Esophagus squamous epithelium (tissue), 5 donors: ENCODE data around the gene CLEC9A. TPM values are rescaled to one million over a fixed set of nuclear protein-coding genes. Genes with fewer than 3 reads are reported as not detected.
A peak's percentile ranks its signal among the peaks of the same experiment; 100 is the strongest.

Source experiments
- DNase-seq: peaks from one replicate; lab custom pipeline; 2025; lab: John Stamatoyannopoulos, UW
- H3K27ac ChIP-seq, 4 donors: fragments of 200-600 bp; sonication (generic); one replicate each; pipeline ENCODE4 v1.5.1; 2016 to 2019; ENCODE audit warnings: mild to moderate bottlenecking in 1 of 4
- H3K27me3 ChIP-seq, 4 donors: fragments of 200-600 bp; sonication (generic); 1 replicate in 3 of 4; 2 replicates in 1 of 4; pipeline versions ENCODE4 v1.5.1 to v1.6.0; 2017 to 2021; ENCODE audit warnings: antibody characterized with exemption in 1 of 4
- H3K36me3 ChIP-seq, 3 donors: fragments of 200-600 bp; sonication (generic); one replicate each; pipeline ENCODE4 v1.5.1; 2016 to 2019
- H3K4me1 ChIP-seq, 3 donors: fragments of 200-600 bp; sonication (generic); one replicate each; pipeline ENCODE4 v1.5.1; 2017 to 2019
- H3K4me3 ChIP-seq, 4 donors: fragments of 200-600 bp; sonication (generic); 1 replicate in 3 of 4; 2 replicates in 1 of 4; pipeline ENCODE4 v1.5.1; 2016 to 2019; ENCODE audit warnings: mild to moderate bottlenecking in 2 of 4, moderate library complexity in 1 of 4
- H3K9me3 ChIP-seq, 3 donors: fragments of 200-600 bp; sonication (generic); one replicate each; pipeline ENCODE4 v1.5.1; 2016 to 2019
- POLR2A ChIP-seq, 4 donors: fragments of 450-650 bp; IDR thresholded peaks; one replicate each; pipeline ENCODE4 v1.6.1; 2017; ENCODE audit warnings: antibody characterized with exemption in 4 of 4, mild to moderate bottlenecking in 4 of 4, moderate library complexity in 3 of 4
- WGBS, 2 donors: methylation state at CpG; one replicate each; pipeline ENCODE4 v1.1.5; 2018; 5-methylcytosine and 5-hydroxymethylcytosine counted together
- intact Hi-C: fragments of 100-400 bp; cut with DNase I; formaldehyde crosslinking; loops from one replicate; pipeline ENCODE4 v1.15.0; 2022
- total RNA-seq, 4 donors: library from RNA; depleted of rRNA; stranded (reverse); fragments of >200 nt; gene quantifications; one replicate each; pipeline ENCODE4 v1.1.0, GENCODE V29; 2016
- TF ChIP-seq, protein P1 (sequence below), 6 experiments: fragments of 450-650 bp in 4 of 6; fragments of 200-600 bp in 2 of 6; sonication (generic) in 2 of 6; IDR thresholded peaks; one replicate each; pipeline ENCODE4 v1.5.1; 2016 to 2019; ENCODE audit warnings: antibody characterized with exemption in 6 of 6, mild to moderate bottlenecking in 4 of 6, moderate library complexity in 4 of 6
- donor health status: DM: yes; HTN: yes; CAD: no.

Gene CLEC9A
- total RNA-seq, 4 donors from 2014 or later = not detected

DNA sequence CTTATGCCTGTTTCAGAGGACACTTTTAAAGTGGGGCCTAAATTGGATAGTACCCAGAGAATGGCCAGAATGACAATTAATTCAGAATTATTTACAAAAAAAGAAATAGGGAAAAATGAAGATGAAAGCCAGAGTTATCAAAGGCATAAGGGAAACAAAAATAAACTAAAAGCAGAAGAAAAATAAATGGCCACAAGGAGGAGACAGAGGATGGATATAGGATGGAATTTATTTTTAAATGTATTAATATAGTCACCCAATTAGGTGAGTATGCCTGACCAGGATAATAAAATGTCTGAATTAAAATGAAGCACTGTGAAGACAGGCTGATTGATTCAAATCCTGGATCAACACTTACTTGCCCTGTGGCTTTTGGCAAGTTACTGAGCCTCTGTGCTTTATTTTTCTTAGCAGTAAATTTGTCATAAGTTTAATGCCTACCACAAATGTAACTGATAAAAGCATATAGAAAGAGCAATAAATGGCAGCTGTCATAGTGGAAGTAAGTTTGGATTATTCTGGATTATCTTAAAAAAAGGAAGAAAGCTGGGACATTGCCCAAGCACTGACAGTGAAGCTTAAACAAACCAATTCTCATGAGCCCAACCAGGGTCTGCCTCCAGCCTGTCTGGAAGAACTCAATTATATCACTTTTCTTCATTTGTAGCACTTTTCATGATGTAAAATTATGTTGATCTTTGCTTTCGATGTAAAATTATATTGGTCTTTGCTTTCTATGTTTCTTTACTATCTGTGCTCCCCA, 3.5 kb downstream of the CLEC9A start:
- Histone ChIP-seq H3K36me3 (no peaks in the 10 kb centered on the region), H3K27ac (no peak overlapping the region), H3K4me1 (peaks cover 0 to 6% (median 0%) of the 10 kb centered on the region in 3 donors), H3K27me3 (peaks cover 0 to 10% (median 0%) of the 10 kb centered on the region in 4 donors), H3K4me3 (no peak overlapping the region), H3K9me3 (no peaks in the 10 kb centered on the region)
- TF ChIP-seq POLR2A (IDR thresholded peaks at IDR 0.05) = no peak
- TF ChIP-seq, protein P1, sequence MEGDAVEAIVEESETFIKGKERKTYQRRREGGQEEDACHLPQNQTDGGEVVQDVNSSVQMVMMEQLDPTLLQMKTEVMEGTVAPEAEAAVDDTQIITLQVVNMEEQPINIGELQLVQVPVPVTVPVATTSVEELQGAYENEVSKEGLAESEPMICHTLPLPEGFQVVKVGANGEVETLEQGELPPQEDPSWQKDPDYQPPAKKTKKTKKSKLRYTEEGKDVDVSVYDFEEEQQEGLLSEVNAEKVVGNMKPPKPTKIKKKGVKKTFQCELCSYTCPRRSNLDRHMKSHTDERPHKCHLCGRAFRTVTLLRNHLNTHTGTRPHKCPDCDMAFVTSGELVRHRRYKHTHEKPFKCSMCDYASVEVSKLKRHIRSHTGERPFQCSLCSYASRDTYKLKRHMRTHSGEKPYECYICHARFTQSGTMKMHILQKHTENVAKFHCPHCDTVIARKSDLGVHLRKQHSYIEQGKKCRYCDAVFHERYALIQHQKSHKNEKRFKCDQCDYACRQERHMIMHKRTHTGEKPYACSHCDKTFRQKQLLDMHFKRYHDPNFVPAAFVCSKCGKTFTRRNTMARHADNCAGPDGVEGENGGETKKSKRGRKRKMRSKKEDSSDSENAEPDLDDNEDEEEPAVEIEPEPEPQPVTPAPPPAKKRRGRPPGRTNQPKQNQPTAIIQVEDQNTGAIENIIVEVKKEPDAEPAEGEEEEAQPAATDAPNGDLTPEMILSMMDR (IDR thresholded peaks at IDR 0.05) = peak in 4 of 6 experiments; percentile 58 to 76 (median 64)
- intact Hi-C loops = loop anchor here (5.0 kb wide), 1 partner anchor 103 kb away; no protein-coding TSS in a partner anchor
- no peak for DNase-seq
- 59 to 65% methylated on average over 1 of the region's 1 CpG for WGBS, 2 donors

DNA sequence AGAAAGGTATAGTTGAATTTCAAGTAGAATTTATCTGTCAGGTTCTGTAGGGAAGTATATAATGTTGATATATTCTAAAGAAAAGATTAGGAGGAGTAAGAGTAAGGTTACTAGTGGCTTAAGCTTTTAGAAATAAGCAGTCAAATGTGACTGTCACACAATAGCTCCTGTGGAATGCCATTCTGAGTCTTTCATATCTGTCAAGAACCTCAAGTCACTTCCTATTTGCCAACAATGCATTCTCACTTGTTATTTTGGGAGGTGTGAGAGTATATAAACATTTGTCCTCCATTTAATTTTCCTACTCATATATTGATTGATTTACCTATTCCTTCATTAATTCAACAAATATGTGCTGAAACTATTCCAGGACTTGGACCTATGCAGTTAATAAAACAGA, 11.7 kb downstream of the CLEC9A start:
- intact Hi-C loops = no loop called here
- Histone ChIP-seq H3K27me3 (no peaks in the 10 kb centered on the region), H3K36me3 (no peaks in the 10 kb centered on the region), H3K27ac (no peak overlapping the region), H3K4me1 (no peaks in the 10 kb centered on the region), H3K4me3 (no peak overlapping the region), H3K9me3 (no peaks in the 10 kb centered on the region)
- TF ChIP-seq, protein P1 (IDR thresholded peaks at IDR 0.05) = no peak
- TF ChIP-seq POLR2A (IDR thresholded peaks at IDR 0.05) = no peak
- no peak for DNase-seq

DNA sequence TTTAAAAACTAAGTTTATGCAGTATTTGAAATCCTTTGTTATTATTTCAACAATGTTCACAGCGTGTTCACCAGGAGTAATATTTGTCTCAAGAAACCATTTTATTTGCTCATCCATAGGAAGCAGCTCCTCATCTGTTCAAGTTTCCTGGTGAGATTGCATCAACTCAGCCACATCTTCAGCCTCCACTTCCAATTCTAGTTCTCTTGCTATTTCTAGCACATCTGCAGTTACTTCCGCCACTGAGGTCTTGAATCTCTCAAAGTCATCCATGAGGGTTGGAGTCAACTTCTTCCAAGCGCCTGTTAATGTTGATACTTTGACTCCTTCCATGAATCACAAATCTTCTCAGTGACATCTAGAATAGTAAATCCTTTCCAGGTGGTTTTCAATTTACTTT, 18.0 kb downstream of the CLEC9A start:
- Histone ChIP-seq H3K27me3 (no peaks in the 10 kb centered on the region), H3K4me1 (no peaks in the 10 kb centered on the region), H3K27ac (no peak overlapping the region), H3K4me3 (no peak overlapping the region), H3K9me3 (peaks cover 0 to 3% (median 0%) of the 10 kb centered on the region in 3 donors), H3K36me3 (no peaks in the 10 kb centered on the region)
- intact Hi-C loops = no loop called here
- WGBS, 2 donors = 69 to 74% methylated on average over 3 of the region's 3 CpGs
- no peak for TF ChIP-seq POLR2A (IDR thresholded peaks at IDR 0.05)
- TF ChIP-seq, protein P1 (IDR thresholded peaks at IDR 0.05) = no peak
- DNase-seq = no peak

DNA sequence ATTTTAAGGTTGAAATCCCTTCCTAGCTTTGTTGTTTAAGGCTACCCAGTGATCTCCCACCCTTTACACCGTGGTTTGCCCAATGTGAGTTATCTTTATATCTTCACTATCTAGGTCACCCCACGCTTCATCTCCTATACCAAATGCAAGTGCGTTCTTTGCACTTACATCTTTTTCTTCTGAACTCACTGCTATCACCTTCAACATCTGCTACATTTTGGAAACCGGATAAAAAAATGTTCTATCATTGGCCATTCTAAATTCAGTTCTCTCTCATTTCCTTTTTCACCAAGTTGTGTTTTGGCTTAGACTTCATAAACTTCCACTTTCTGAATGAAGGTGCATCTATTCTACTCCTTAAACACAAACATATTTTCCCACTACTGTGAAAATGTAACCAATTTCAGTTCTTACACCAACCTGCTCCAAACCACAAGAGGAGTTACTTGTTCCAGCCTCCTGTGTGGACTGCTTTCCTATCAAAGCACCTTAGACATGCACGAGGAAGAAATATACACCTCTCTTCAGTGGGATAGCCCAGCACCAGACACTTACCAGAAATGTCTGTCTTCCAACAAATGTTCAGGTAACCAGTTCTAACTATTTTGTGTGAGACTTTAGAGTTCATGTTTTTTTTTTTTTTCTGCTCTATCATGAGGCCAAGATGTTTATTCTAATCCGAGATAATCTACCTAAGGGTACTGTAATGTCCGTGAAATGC, 21.9 kb downstream of the CLEC9A start:
- H3K36me3 ChIP-seq = no peaks in the 10 kb centered on the region
- DNase-seq = no peak
- intact Hi-C loops = no loop called here
- WGBS, 2 donors = 63 to 67% methylated on average over 7 of the region's 7 CpGs
- H3K27me3 ChIP-seq = no peaks in the 10 kb centered on the region
- H3K9me3 ChIP-seq = peaks cover 0 to 3% (median 0%) of the 10 kb centered on the region in 3 donors
- H3K4me3 ChIP-seq = no peak overlapping the region
- TF ChIP-seq, protein P1 (IDR thresholded peaks at IDR 0.05) = no peak
- TF ChIP-seq POLR2A (IDR thresholded peaks at IDR 0.05) = no peak
- no peak overlapping the region for H3K27ac ChIP-seq
- H3K4me1 ChIP-seq = no peaks in the 10 kb centered on the region

DNA sequence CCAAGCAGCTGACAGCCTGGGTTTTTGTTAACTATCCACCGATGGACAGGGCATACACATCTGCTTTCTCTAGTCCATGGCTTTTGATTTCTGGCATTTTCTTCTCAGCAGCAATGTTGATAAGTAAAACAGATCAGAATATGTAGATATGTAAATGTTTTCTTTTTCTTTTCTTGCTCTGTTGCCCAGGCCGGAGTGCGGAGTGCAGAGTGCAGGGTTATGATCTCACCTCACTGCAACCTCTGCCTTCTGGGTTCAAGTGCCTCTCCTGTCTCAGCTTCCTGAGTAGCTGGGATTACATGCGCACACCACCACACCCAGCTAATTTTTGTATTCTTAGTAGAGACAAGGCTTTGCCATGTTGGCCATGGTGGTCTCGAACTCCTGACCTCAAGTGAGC, 27.9 kb downstream of the CLEC9A start:
- TF ChIP-seq POLR2A (IDR thresholded peaks at IDR 0.05) = no peak
- TF ChIP-seq, protein P1 (IDR thresholded peaks at IDR 0.05) = no peak
- 74 to 84% methylated on average over 5 of the region's 5 CpGs for WGBS, 2 donors
- no peak overlapping the region for H3K4me3 ChIP-seq
- H3K9me3 ChIP-seq = no peaks in the 10 kb centered on the region
- H3K27ac ChIP-seq = no peak overlapping the region
- H3K36me3 ChIP-seq = no peaks in the 10 kb centered on the region
- no peaks in the 10 kb centered on the region for H3K27me3 ChIP-seq
- intact Hi-C loops = no loop called here
- H3K4me1 ChIP-seq = no peaks in the 10 kb centered on the region
- DNase-seq = no peak
